SK-N-SH (cell line): Measurements from ENCODE around the gene SNX27.

Experiments
- CTCF ChIP-seq: fragments of 200-600 bp; sonication (generic); IDR thresholded peaks from 2 replicates; pipeline ENCODE4 v1.6.1; 2017; ENCODE audit warnings: antibody characterized with exemption, mild to moderate bottlenecking, moderate library complexity
- EP300 ChIP-seq, 2 experiments: IDR thresholded peaks; 2 replicates each; pipeline versions ENCODE4 v1.4.0 to v1.6.1; 2012; ENCODE audit warnings: borderline replicate concordance in 1 of 2, low read depth in 1 of 2, low read length in 1 of 2
- EZH2phosphoT487 ChIP-seq: fragments of 200-600 bp; sonication (generic); IDR thresholded peaks from 2 replicates; pipeline ENCODE4 v1.6.1; 2017; ENCODE audit warnings: low read depth, mixed run types, mild to moderate bottlenecking, antibody characterized with exemption, moderate library complexity, borderline replicate concordance
- FOXJ3 ChIP-seq: sonication (generic); formaldehyde crosslinking; IDR thresholded peaks from 2 replicates; pipeline ENCODE4 v1.5.1; 2020; ENCODE audit warnings: mild to moderate bottlenecking, missing genetic modification reagents
- JUND ChIP-seq: IDR thresholded peaks from 2 replicates; pipeline ENCODE4 v1.4.0; 2012
- NFIC ChIP-seq: IDR thresholded peaks from 2 replicates; pipeline ENCODE4 v1.4.0; 2012; ENCODE audit warnings: borderline replicate concordance
- POLR2AphosphoS5 ChIP-seq: IDR thresholded peaks from 2 replicates; pipeline ENCODE4 v1.6.1; 2012; ENCODE audit warnings: low read depth, low read length
- RAD21 ChIP-seq: IDR thresholded peaks from 2 replicates; pipeline ENCODE4 v1.6.1; 2012; ENCODE audit warnings: mild to moderate bottlenecking, low read length
- SMC3 ChIP-seq: IDR thresholded peaks from 2 replicates; pipeline ENCODE4 v1.6.1; 2012; ENCODE audit warnings: low read depth, low read length, improper control_type of control experiment
- TAF1 ChIP-seq: IDR thresholded peaks from 2 replicates; pipeline ENCODE4 v1.6.1; 2012; ENCODE audit warnings: low read depth, mild to moderate bottlenecking, low read length, moderate library complexity, borderline replicate concordance
- TCF12 ChIP-seq: IDR thresholded peaks from 2 replicates; pipeline ENCODE4 v1.4.0; 2012
- USF2 ChIP-seq: fragments of 150-350 bp; IDR thresholded peaks from 2 replicates; pipeline ENCODE4 v1.6.1; 2017; ENCODE audit warnings: antibody characterized with exemption, low read length, low read depth, borderline replicate concordance
- YY1 ChIP-seq: IDR thresholded peaks from 2 replicates; pipeline ENCODE4 v1.4.0; 2012; ENCODE audit warnings: low read depth, mild to moderate bottlenecking

GRCh38 chr1:151626740-151627334, 15.0 kb downstream of the SNX27 start:
- TF ChIP-seq RAD21 (no peak), EP300 (IDR thresholded peaks at IDR 0.05; ENCODE audit: borderline replicate concordance in 1 of 2, low read depth in 1 of 2, low read length in 1 of 2) (no peak), CTCF (no peak), JUND (no peak), EZH2phosphoT487 (no peak), SMC3 (no peak), TCF12 (no peak), USF2 (no peak), FOXJ3 (no peak), TAF1 (no peak), NFIC (no peak), YY1 (no peak), POLR2AphosphoS5 (no peak)
